HepG2 (cell line): ENCODE results near the gene YAP1. TPM values are rescaled to one million over a fixed set of nuclear protein-coding genes. Genes with fewer than 3 reads are reported as not detected.

ENCODE experiments used
- ATAC-seq: fragments of 200-7000 bp; cut with Tn5 transposase; 3 replicates; pipeline ENCODE4 v1.9.1; 2020; ENCODE audit warnings: mild to moderate bottlenecking, moderate library complexity
- BruUV-seq: library from RNA; stranded (reverse); fragments of 400-500 nt; replicated peaks from 2 replicates; lab custom pipeline; 2021; lab: Mats Ljungman, UMichigan
- CTCF ChIA-PET: fragments of 300-600 bp; formaldehyde crosslinking; extraction: SDS; loops from one replicate; lab custom pipeline; 2021; ENCODE audit warnings: low total read pairs, inconsistent platforms, low intra/inter-chr PET ratio; lab: Yijun Ruan, JAX
- POLR2A ChIA-PET: fragments of 350-600 bp; sonication (Branson Sonifier 250); formaldehyde crosslinking; loops from one replicate; lab custom pipeline; 2020; ENCODE audit warnings: antibody characterized with exemption, inconsistent platforms; lab: Yijun Ruan, JAX
- DNase-seq: peaks from one replicate; pipeline ENCODE4 v3.0.0-alpha.2; 2015; ENCODE audit warnings: low spot score
- FAIRE-seq: peaks from 3 replicates; lab custom pipeline; 2011; peaks lifted over from hg19 to GRCh38; lab: Jason Lieb, UNC
- H2AFZ ChIP-seq: one replicate; pipeline ENCODE4 v1.6.1; 2011; ENCODE audit warnings: low read length, inconsistent platforms
- H3K27ac ChIP-seq: fragments of 300-600 bp; 3 replicates; pipeline ENCODE4 v1.8.0; 2011; ENCODE audit warnings: mixed run types, mild to moderate bottlenecking, mixed read lengths, low read length, inconsistent platforms; ENCODE audit not compliant: insufficient read depth; ENCODE audit errors: extremely low read length
- H3K27me3 ChIP-seq, 2 experiments: fragments of 200-600 bp in 1 of 2; 2 replicates in 1 of 2; 3 replicates in 1 of 2; pipeline versions ENCODE4 v1.6.0 to v1.8.0; 2011; ENCODE audit warnings: low read length in 2 of 2, mild to moderate bottlenecking in 2 of 2, moderate library complexity in 2 of 2, inconsistent platforms in 1 of 2; ENCODE audit not compliant: insufficient read depth in 2 of 2, control insufficient read depth in 1 of 2
- H3K36me3 ChIP-seq, 2 experiments: fragments of 200-600 bp in 1 of 2; replicated peaks in 1 of 2; 2 replicates in 1 of 2; 3 replicates in 1 of 2; pipeline versions ENCODE4 v1.5.1 to v1.8.0; 2011; ENCODE audit warnings: low read length in 2 of 2, inconsistent platforms in 1 of 2; ENCODE audit not compliant: insufficient read depth in 2 of 2, control insufficient read depth in 1 of 2
- H3K4me1 ChIP-seq: 2 replicates; pipeline ENCODE4 v1.5.1; 2012; ENCODE audit warnings: low read length, inconsistent platforms; ENCODE audit not compliant: insufficient read depth
- H3K4me2 ChIP-seq: 2 replicates; pipeline ENCODE4 v1.6.0; 2011; ENCODE audit warnings: low read depth, low read length, inconsistent platforms
- H3K4me3 ChIP-seq, 3 experiments: fragments of 200-600 bp in 1 of 3; sonication (generic), shearing (Covaris generic) in 1 of 3; replicated peaks in 1 of 3; 2 replicates each; pipeline ENCODE4 v1.5.1; 2011 to 2016; ENCODE audit warnings: low read length in 3 of 3, inconsistent platforms in 2 of 3, low read depth in 2 of 3, mild to moderate bottlenecking in 2 of 3, control low read depth in 1 of 3, mixed read lengths in 1 of 3; ENCODE audit not compliant: insufficient read depth in 1 of 3
- H3K79me2 ChIP-seq: one replicate; pipeline ENCODE4 v1.6.1; 2011; ENCODE audit warnings: low read length, inconsistent platforms; ENCODE audit not compliant: insufficient read depth
- H3K9ac ChIP-seq: 2 replicates; pipeline ENCODE4 v1.6.0; 2011; ENCODE audit warnings: mild to moderate bottlenecking, low read depth, low read length, inconsistent platforms; ENCODE audit not compliant: insufficient read depth
- H3K9me3 ChIP-seq: 2 replicates; pipeline ENCODE4 v1.5.1; 2012; ENCODE audit warnings: mild to moderate bottlenecking, low read length
- H4K20me1 ChIP-seq: 2 replicates; pipeline ENCODE4 v1.6.0; 2011; ENCODE audit warnings: inconsistent platforms, mild to moderate bottlenecking, low read length, moderate library complexity; ENCODE audit not compliant: insufficient read depth
- CEBPB ChIP-seq: IDR thresholded peaks from 2 replicates; pipeline ENCODE4 v1.6.1; 2011; ENCODE audit warnings: low read depth, low read length, improper control_type of control experiment, borderline replicate concordance
- ZBED4 ChIP-seq: sonication (generic); formaldehyde crosslinking; IDR thresholded peaks from 2 replicates; pipeline ENCODE4 v1.4.0; 2020; ENCODE audit warnings: missing genetic modification reagents, borderline replicate concordance
- ZFP1 ChIP-seq: IDR thresholded peaks from 2 replicates; pipeline ENCODE4 v1.6.1; 2016
- ZNF318 ChIP-seq: sonication (generic); formaldehyde crosslinking; IDR thresholded peaks from 2 replicates; pipeline ENCODE4 v1.4.0; 2020; ENCODE audit warnings: mild to moderate bottlenecking, missing genetic modification reagents
- WGBS: methylation state at CpG from one replicate; pipeline ENCODE4 v1.1.6; 2017; ENCODE audit warnings: low lambda C conversion rate; 5-methylcytosine and 5-hydroxymethylcytosine counted together
- in situ Hi-C: cut with HindIII; loops from 2 replicates; pipeline ENCODE4 v1.10.0; 2017; ENCODE audit warnings: low pct_unique_long_range_greater_than_20kb; ENCODE audit not compliant: extremely low pct_ligation_motif_present
- intact Hi-C: fragments of 100-400 bp; cut with micrococcal nuclease; formaldehyde crosslinking; loops from one replicate; pipeline ENCODE4 v1.10.0; 2022; ENCODE audit not compliant: unreplicated experiment
- polyA plus RNA-seq, 8 experiments: library from polyadenylated mRNA; depleted of rRNA in 3 of 8; stranded (reverse) in 7 of 8; unstranded in 1 of 8; fragments of >200 nt; fragmentation: Illumina TruSeq in 4 of 8; extraction: Trizol in 4 of 8; gene quantifications; 2 replicates each; pipeline versions ENCODE4 v1.2.1 to v1.2.3, GENCODE V29; 2011 to 2016; ENCODE audit warnings: low read depth in 4 of 8, missing spikeins in 1 of 8, mixed read lengths in 1 of 8; ENCODE audit not compliant: insufficient read depth in 1 of 8
- total RNA-seq, 5 experiments: library from RNA; depleted of rRNA; stranded (reverse); fragments of >200 nt; fragmentation: Illumina TruSeq; extraction: Trizol; gene quantifications; 2 replicates each; pipeline ENCODE4 v1.2.3, GENCODE V29; 2016; ENCODE audit warnings: low read depth in 1 of 5

YAP1 gene
- total and polyA plus RNA-seq, 2 of the 13 experiments (the other 11 are each of a cell fraction or from before 2014, with no cell fraction given), result 59.5 to 91.0 TPM

- TF ChIP-seq ZBED4, result no peak
- TF ChIP-seq ZFP1 (CRISPR knock-in tag), result no peak
Observed at GRCh38 chr11:102099755-102100154, 10.5 kb upstream of the YAP1 start (continued).

- POLR2A ChIA-PET, result interaction anchor here (0.9 to 1.4 kb wide), 4 partner anchors 9 to 102 kb away, joined by 3 to 8 read pairs (median 4); no protein-coding TSS in a partner anchor
- no peaks in the 10 kb centered on the region; a peak in 1 of 5 replicates for H3K27me3 ChIP-seq
- H3K36me3 ChIP-seq, result no peaks in the 10 kb centered on the region
- H3K4me1 ChIP-seq, result peaks cover 20% of the 10 kb centered on the region
- no TSS peak for BruUV-seq
- DNase-seq, result no peak
- no peak for ATAC-seq
- H4K20me1 ChIP-seq, result no peaks in the 10 kb centered on the region
- peak overlapping the region; percentile 98 for H3K27ac ChIP-seq
- no peaks in the 10 kb centered on the region for H3K9me3 ChIP-seq
- 81% methylated on average over 3 of the region's 3 CpGs for WGBS
- in situ Hi-C loops (no loop called here), intact Hi-C loops (no loop called here)
- FAIRE-seq, result no peak
- CTCF ChIA-PET, result no interaction called here
- peaks cover 36% of the 10 kb centered on the region for H3K79me2 ChIP-seq
- peak overlapping the region; percentile 97; the same call in 1 of the 2 replicates for H3K9ac ChIP-seq
- peak overlapping the region; percentile 86 for H3K4me2 ChIP-seq
- TF ChIP-seq CEBPB (0 out of 2 replicates have a peak, but pooled peaks have one; percentile 33), ZNF318 (no peak)
- peak overlapping the region; percentile 88 to 97 (median 93) for H3K4me3 ChIP-seq
- no peak overlapping the region for H2AFZ ChIP-seq
Observed at GRCh38 chr11:102108734-102109440, 1.4 kb upstream of the YAP1 start.
